Measurements from ENCODE around the gene SCARB1.

The SCARB1 gene

GRCh38 chr12:124760560-124760959 is 103.1 kb downstream of the SCARB1 start:
- no peak for DNase-seq (ENCODE audit: low read depth in 2 of 2)

- no peak for DNase-seq (ENCODE audit: low read depth in 2 of 2)
These were observed 103.7 kb downstream of the SCARB1 start for GRCh38 chr12:124759841-124760503.

GRCh38 chr12:124758266-124759220 is 105.1 kb downstream of the SCARB1 start:
- no peak for DNase-seq (ENCODE audit: low read depth in 2 of 2)

- no peak for DNase-seq (ENCODE audit: low read depth in 2 of 2)
These were observed 106.3 kb downstream of the SCARB1 start for GRCh38 chr12:124757329-124757728.

- DNase-seq (ENCODE audit: low read depth in 2 of 2) = no peak
These were observed 106.9 kb downstream of the SCARB1 start for GRCh38 chr12:124756760-124757159.

- no peak for DNase-seq (ENCODE audit: low read depth in 2 of 2)
These were observed 107.5 kb downstream of the SCARB1 start for GRCh38 chr12:124756166-124756565.

- DNase-seq (ENCODE audit: low read depth in 2 of 2) = no peak
These were observed 107.9 kb downstream of the SCARB1 start for GRCh38 chr12:124755801-124756148.

GRCh38 chr12:124754949-124755800 is 108.5 kb downstream of the SCARB1 start:
- no peak for DNase-seq (ENCODE audit: low read depth in 2 of 2)

DNA sequence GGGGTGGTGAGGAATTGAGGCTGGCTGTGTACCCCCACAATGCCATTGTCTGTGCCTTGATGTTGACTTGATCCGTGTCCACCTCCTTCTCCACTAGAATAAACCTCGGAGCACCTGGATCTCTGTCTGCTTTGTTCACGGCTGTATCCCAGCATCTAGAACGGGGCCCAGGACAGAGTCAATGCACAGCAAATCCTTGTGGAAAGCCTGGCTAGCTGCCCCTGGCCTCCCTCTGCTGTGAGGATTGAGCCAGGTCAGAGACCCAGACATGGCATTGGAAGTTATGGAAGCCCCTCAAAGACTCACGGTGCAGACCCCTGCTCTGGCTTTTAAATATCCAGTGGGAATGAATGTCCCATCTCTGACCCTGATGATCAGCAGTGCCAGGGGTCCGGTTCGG is 109.2 kb downstream of the SCARB1 start:
- DNase-seq (ENCODE audit: low read depth in 2 of 2) = no peak

DNA sequence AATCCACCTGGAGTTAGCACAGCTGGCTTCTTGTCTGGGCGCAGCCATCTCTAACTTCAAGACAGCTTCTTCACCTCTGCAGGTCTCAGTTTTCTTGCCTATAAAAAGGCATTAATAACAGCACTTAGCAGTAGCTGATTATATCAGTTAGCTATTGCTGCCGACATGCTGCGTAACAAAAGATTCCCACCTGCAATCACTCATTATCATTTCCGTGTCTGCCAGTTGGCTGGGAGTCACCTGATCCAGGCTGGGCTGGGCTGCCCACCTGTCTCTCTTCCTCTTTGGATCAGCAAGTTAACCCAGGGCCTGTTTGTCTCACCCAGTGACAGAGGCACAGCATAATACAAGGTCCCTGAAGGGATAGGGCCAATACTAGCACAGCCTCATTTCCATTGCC is 109.7 kb downstream of the SCARB1 start:
- no peak for DNase-seq (ENCODE audit: low read depth in 2 of 2)

GRCh38 chr12:124753228-124753591 is 110.5 kb downstream of the SCARB1 start:
- no peak for DNase-seq (ENCODE audit: low read depth in 2 of 2)

- no peak for DNase-seq (ENCODE audit: low read depth in 2 of 2)
These were observed 111.0 kb downstream of the SCARB1 start for GRCh38 chr12:124752437-124753227.

GRCh38 chr12:124751654-124752355 is 111.9 kb downstream of the SCARB1 start:
- no peak for DNase-seq (ENCODE audit: low read depth in 2 of 2)

DNA sequence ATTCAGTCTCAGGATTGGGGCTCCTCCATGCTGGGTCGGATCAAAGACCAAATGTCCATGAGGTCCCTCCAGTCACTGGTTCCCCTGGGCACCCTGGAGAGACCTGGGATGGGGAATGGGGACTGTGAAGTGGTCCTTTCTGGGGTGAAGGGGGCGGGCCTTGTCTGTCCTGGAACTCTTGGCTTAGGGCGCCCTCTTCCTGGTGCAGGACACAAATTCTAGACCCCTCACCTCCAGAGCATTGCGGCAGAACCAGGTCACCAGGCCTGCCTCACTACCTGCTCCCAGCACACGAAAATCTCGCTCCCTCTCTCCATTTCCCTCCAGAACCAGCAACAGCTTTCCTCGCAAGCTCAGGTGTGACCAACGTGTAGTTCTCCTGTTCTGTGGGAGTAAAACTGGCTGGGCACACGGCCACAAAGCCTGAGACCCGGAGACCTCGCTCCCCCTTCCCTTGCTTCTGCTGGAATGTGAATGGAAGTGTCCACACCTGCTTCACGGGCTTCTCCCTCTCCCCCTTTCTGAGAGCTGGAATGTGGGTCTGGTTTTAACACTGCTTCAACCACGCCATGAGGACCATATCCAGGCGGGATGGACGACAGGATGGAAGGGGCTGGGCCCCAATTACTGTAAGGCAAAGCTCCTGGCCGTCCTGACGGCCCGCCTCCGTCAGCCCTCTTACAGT is 112.7 kb downstream of the SCARB1 start:
- DNase-seq (ENCODE audit: low read depth in 2 of 2) = no peak

DNA sequence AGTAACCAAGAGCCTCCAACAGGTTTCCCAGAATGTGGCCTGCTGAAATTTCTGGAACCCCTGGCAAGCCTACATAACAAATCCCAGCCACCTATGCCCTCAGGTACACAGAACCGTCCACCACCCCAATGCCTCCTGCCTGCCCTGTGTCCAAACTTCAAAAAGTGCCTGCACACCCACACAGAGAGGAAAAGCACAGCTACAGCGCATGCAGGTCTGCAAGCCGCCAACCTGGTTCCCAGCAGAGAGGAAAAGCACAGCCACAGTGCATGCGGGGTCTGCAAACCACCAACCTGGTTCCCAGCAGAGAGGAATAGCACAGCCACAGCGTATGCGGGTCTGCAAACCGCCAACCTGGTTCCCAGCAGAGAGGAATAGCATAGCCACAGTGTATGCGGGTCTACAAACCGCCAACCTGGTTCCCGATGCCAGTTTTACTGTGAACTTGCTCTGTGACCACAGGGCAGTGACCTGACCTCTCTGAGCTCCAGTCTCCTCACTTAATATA is 113.5 kb downstream of the SCARB1 start:
- no peak for DNase-seq (ENCODE audit: low read depth in 2 of 2)

- no peak for DNase-seq (ENCODE audit: low read depth in 2 of 2)
These were observed 113.9 kb downstream of the SCARB1 start for GRCh38 chr12:124749725-124750124.

- DNase-seq (ENCODE audit: low read depth in 2 of 2) = no peak
These were observed 116.1 kb downstream of the SCARB1 start for GRCh38 chr12:124747426-124748161.

DNA sequence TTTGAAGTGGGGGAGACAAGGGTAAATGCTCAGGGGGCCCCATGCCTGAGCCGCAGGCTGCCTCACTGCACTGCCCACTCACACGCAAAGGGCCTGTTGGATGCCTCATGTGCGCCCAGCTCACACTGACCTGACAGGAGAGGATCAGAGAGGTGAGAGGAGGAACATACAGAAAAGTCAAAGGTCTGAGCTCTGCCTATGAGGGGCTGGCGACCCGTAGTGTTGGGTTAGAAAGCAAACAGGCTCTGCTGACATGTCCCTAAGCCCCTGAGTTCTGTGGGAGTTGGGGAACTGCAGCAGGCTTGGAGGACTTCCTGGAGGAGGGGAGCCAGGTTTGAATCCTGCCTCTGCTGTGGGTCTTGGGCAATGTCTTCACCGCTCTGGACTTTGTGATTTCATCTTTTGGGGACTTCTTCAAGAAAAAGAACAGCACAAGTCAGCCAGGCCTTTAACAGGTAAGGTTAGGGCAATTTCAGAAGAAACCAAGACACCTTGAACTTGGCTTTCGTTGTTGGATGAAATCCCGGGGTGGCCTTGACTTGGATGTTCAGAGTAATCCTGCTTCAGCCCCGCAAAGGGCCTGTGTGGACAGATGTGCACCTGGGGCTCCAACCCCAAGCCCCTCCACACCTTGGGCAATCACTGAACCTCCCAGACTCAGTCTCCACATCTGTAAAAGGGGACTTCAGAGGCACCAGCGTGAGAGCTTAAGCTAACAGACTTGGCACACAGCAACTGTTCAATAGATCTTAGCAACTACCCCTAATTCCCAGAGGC is 116.8 kb downstream of the SCARB1 start:
- no peak for DNase-seq (ENCODE audit: low read depth in 2 of 2)
